NCI-H69 (cell line): ENCODE results near the gene MVP.
"Not testable (repeated sequence)": the region's sequence is repeated elsewhere in the genome, so short reads cannot be mapped to it uniquely, and the experiment has no call there.

ENCODE experiments used
- DNase-seq: peaks from one replicate; lab custom pipeline; 2025; lab: John Stamatoyannopoulos, UW

MVP gene

GRCh38 chr16:29820271-29820701, at the start of gene MVP:
TSS of gene MVP (plus strand) at chr16:29820462. CDS start at chr16:29830550, 10,088 bp downstream.
- DNase-seq = peak; percentile 55

- not testable (repeated sequence) for DNase-seq
Observed at GRCh38 chr16:29772330-29772729, 47.9 kb upstream of the MVP start.

GRCh38 chr16:29774730-29775129, 45.5 kb upstream of the MVP start:
- no peak for DNase-seq

GRCh38 chr16:29775742-29776408, 44.4 kb upstream of the MVP start:
- DNase-seq = peak; percentile 86

GRCh38 chr16:29777576-29778350, 42.5 kb upstream of the MVP start, which contains the start of gene ZG16:
TSS of gene ZG16 (plus strand) at chr16:29778256. CDS start at chr16:29779267, 1,011 bp downstream.
- peak; percentile 46 for DNase-seq

- DNase-seq = peak; percentile 46
Observed at GRCh38 chr16:29779474-29779873, 40.8 kb upstream of the MVP start.

GRCh38 chr16:29783094-29783953, 36.9 kb upstream of the MVP start:
- not testable (repeated sequence) for DNase-seq

- DNase-seq = no peak
Observed at GRCh38 chr16:29784157-29784556, 36.1 kb upstream of the MVP start.

GRCh38 chr16:29784901-29785500, 35.3 kb upstream of the MVP start:
- DNase-seq = no peak

- DNase-seq = not testable (repeated sequence)
Observed at GRCh38 chr16:29787155-29787554, 33.1 kb upstream of the MVP start.

GRCh38 chr16:29789775-29790182, 30.5 kb upstream of the MVP start:
- no peak for DNase-seq

- DNase-seq = peak; percentile 100
Observed at GRCh38 chr16:29790183-29790948, 29.9 kb upstream of the MVP start, which contains the start of gene KIF22. TSS of gene KIF22 (plus strand) at chr16:29790751. CDS start at chr16:29790760, 9 bp downstream.

GRCh38 chr16:29790949-29791844, 29.1 kb upstream of the MVP start:
- DNase-seq = peak; percentile 66

- DNase-seq = no peak
Observed at GRCh38 chr16:29791845-29792807, 28.1 kb upstream of the MVP start.

- not testable (repeated sequence) for DNase-seq
Observed at GRCh38 chr16:29793153-29793552, 27.1 kb upstream of the MVP start.

- DNase-seq = no peak
Observed at GRCh38 chr16:29794231-29794710, 26.0 kb upstream of the MVP start.

GRCh38 chr16:29802416-29802935, 17.8 kb upstream of the MVP start:
- no peak for DNase-seq

- DNase-seq = no peak
Observed at GRCh38 chr16:29804020-29804419, 16.2 kb upstream of the MVP start.
